ENCODE data around the gene CD33.

The CD33 gene

DNA sequence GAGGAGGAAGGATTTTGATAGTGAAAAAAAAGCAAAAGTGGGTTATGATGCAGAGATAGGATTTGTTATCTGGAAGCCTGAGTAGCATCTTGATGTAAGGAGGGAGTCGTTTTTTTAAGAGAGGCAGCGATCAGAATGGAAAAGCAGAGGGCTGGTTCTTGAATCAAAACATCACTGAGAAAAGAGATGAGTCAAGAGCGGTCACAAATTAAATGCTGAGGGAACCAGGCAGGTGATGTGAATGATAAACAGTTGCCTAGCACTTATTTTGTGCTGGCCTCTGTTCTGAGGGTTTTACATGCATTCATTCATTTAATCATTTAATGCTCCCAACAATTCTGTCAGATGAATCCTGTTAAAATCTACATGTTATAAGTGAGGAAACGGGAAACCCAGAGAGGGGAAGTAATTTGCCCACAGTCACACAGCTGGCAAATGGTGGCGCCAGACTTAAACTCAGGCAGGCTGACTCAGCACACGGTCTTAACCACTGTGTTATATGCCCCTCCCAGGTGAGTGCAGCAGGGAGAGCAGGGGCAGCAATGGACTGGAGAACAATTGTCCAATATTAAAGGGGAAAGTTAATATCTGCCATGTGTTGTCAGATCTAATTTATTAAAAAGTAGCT lies 47.4 kb downstream of the CD33 start:
- H3K27ac ChIP-seq (ENCODE audit: low read length), result no peak overlapping the region
- H3K9me3 ChIP-seq (ENCODE audit: control insufficient read depth in 1 of 2, low read length in 2 of 2), result no peaks in the 10 kb centered on the region
- no peaks in the 10 kb centered on the region for H3K36me3 ChIP-seq (ENCODE audit: control insufficient read depth in 1 of 2, insufficient read depth in 2 of 2, low read length in 2 of 2)
- H3K4me3 ChIP-seq (ENCODE audit: low read depth in 1 of 2, low read length in 2 of 2), result no peak overlapping the region
- no peaks in the 10 kb centered on the region for H3K4me1 ChIP-seq (ENCODE audit: control insufficient read depth in 1 of 2, insufficient read depth in 2 of 2, low read length in 2 of 2)
- H3K27me3 ChIP-seq (ENCODE audit: low read depth, low read length), result no peaks in the 10 kb centered on the region

DNA sequence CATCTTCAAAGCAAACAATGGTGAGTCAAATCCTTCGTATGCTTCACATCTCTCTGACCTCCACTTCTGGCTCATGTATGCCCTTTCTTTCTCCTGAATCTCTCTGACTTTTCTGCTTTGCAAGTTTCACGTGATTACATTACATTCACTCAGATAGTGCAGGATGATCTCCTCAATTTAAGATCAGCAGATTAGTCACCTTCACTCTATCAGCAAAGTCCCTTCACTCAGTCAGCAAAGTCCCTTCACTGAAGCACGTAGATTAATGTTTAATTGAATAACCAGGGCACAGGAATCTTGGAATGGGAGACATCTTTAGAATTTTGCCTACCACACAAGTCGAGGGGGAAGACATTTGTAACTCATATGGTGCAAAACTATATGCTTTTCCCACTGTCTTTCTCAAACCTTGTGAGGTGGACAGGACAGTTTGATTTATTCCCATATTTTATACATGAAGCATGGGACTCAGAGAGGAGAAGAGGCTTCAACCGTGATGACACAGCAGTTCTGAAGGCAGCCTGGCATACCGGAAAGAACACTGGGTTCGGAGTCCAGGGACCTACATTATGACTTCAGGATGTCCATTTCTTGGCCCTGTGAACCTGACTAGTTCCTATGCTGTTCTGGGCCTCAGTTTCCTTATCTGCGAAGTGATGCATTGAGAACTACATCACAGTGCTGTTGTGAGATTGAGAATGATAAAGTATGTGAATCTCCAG lies 49.3 kb downstream of the CD33 start:
- Histone ChIP-seq H3K4me1 (ENCODE audit: control insufficient read depth in 1 of 2, insufficient read depth in 2 of 2, low read length in 2 of 2) (no peaks in the 10 kb centered on the region), H3K9me3 (ENCODE audit: control insufficient read depth in 1 of 2, low read length in 2 of 2) (no peaks in the 10 kb centered on the region), H3K27me3 (ENCODE audit: low read depth, low read length) (no peaks in the 10 kb centered on the region), H3K4me3 (ENCODE audit: low read depth in 1 of 2, low read length in 2 of 2) (no peak overlapping the region), H3K36me3 (ENCODE audit: control insufficient read depth in 1 of 2, insufficient read depth in 2 of 2, low read length in 2 of 2) (no peaks in the 10 kb centered on the region), H3K27ac (ENCODE audit: low read length) (no peak overlapping the region)

DNA sequence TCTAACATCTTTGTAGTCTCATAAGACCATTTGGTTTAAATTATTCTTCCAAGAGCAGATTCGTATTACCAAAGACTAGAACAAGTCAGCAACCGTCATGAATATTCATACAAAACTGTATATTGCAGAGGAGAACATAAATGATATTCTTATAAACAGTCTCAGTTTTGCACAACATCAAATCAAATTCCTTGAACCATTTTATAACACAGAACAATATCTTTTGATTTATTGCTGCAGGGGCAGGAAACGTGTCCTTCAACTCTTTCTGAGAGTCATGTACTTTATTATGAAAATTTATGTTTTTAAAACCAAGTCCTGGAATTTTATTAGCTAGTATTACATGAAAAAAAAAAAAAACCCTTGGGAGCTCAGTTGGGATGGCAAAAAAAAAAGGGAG lies 52.2 kb downstream of the CD33 start:
- no peak overlapping the region for H3K4me3 ChIP-seq (ENCODE audit: low read depth in 1 of 2, low read length in 2 of 2)
- H3K27ac ChIP-seq (ENCODE audit: low read length), result no peak overlapping the region
- H3K9me3 ChIP-seq (ENCODE audit: control insufficient read depth in 1 of 2, low read length in 2 of 2), result peaks cover 0 to under 1% of the 10 kb centered on the region in 2 donors
- no peaks in the 10 kb centered on the region for H3K27me3 ChIP-seq (ENCODE audit: low read depth, low read length)
- H3K4me1 ChIP-seq (ENCODE audit: control insufficient read depth in 1 of 2, insufficient read depth in 2 of 2, low read length in 2 of 2), result no peaks in the 10 kb centered on the region
- no peaks in the 10 kb centered on the region for H3K36me3 ChIP-seq (ENCODE audit: control insufficient read depth in 1 of 2, insufficient read depth in 2 of 2, low read length in 2 of 2)

DNA sequence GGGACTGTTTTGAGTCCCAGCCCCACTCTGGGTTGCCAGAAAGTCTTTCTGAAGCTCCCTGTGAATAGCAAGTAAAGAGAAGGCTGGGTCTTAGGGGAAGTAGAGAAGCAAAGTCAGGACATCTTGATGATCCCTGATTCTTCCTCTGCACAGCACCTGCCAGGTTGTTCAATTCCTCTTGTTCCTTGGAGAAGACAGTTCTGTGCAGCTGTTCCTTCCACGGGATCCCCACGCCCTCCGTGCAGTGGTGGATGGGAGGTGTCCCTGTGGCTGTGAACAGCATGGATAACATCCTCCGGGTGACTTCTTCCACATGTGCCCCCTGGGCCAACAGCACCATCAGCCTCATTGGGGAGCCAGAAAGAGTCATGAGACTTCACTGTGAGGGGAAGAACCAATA lies 57.5 kb downstream of the CD33 start:
- H3K9me3 ChIP-seq (ENCODE audit: control insufficient read depth in 1 of 2, low read length in 2 of 2), result peaks cover 0 to 3% of the 10 kb centered on the region in 2 donors
- H3K4me3 ChIP-seq (ENCODE audit: low read depth in 1 of 2, low read length in 2 of 2), result no peak overlapping the region
- H3K27ac ChIP-seq (ENCODE audit: low read length), result no peak overlapping the region
- no peaks in the 10 kb centered on the region for H3K4me1 ChIP-seq (ENCODE audit: control insufficient read depth in 1 of 2, insufficient read depth in 2 of 2, low read length in 2 of 2)
- no peaks in the 10 kb centered on the region for H3K36me3 ChIP-seq (ENCODE audit: control insufficient read depth in 1 of 2, insufficient read depth in 2 of 2, low read length in 2 of 2)
- H3K27me3 ChIP-seq (ENCODE audit: low read depth, low read length), result no peaks in the 10 kb centered on the region

DNA sequence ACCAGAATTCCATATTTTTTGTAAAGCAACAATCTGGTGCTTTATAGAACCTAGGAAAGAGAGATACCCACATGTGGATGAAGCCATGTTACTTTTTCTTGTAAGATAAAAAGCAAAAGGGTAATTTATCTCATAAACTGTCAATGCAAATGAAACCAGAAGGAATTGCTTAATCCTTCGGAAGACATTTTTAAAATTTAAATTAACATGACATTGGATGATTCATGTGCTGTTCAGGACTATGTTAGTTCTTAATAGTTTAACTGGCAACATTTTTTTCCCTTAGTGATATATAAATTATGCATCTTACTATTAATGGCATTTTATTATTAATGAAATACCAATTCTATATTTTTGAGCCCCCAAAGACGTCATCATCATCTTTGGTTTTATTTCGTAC lies 60.8 kb downstream of the CD33 start:
- Histone ChIP-seq H3K36me3 (ENCODE audit: control insufficient read depth in 1 of 2, insufficient read depth in 2 of 2, low read length in 2 of 2) (no peaks in the 10 kb centered on the region), H3K4me1 (ENCODE audit: control insufficient read depth in 1 of 2, insufficient read depth in 2 of 2, low read length in 2 of 2) (no peaks in the 10 kb centered on the region), H3K4me3 (ENCODE audit: low read depth in 1 of 2, low read length in 2 of 2) (no peak overlapping the region), H3K9me3 (ENCODE audit: control insufficient read depth in 1 of 2, low read length in 2 of 2) (peaks cover 0 to 6% of the 10 kb centered on the region in 2 donors), H3K27me3 (ENCODE audit: low read depth, low read length) (no peaks in the 10 kb centered on the region), H3K27ac (ENCODE audit: low read length) (no peak overlapping the region)

All from muscle layer of duodenum (tissue), 2 donors.